ENCODE measurements around the gene LIPF. TPM values are rescaled to one million over a fixed set of nuclear protein-coding genes. Genes with fewer than 3 reads are reported as not detected.

The LIPF gene
- total RNA-seq, 6 experiments from 2014 or later: not detected

- WGBS (ENCODE audit: insufficient coverage, low coverage, low lambda C conversion rate, missing lambda C conversion rate): 50% methylated on average over 1 of the region's 1 CpG
- Histone ChIP-seq H3K27me3 (no peaks in the 10 kb centered on the region), H3K9me3 (no peaks in the 10 kb centered on the region), H3K4me3 (no peak overlapping the region), H3K4me1 (peaks cover 0 to 10% (median 3%) of the 10 kb centered on the region in 4 donors), H3K27ac (no peak overlapping the region), H3K36me3 (no peaks in the 10 kb centered on the region)
- intact Hi-C loops (cut with DNase I): no loop called here
- DNase-seq: no peak
- TF ChIP-seq, protein P1, sequence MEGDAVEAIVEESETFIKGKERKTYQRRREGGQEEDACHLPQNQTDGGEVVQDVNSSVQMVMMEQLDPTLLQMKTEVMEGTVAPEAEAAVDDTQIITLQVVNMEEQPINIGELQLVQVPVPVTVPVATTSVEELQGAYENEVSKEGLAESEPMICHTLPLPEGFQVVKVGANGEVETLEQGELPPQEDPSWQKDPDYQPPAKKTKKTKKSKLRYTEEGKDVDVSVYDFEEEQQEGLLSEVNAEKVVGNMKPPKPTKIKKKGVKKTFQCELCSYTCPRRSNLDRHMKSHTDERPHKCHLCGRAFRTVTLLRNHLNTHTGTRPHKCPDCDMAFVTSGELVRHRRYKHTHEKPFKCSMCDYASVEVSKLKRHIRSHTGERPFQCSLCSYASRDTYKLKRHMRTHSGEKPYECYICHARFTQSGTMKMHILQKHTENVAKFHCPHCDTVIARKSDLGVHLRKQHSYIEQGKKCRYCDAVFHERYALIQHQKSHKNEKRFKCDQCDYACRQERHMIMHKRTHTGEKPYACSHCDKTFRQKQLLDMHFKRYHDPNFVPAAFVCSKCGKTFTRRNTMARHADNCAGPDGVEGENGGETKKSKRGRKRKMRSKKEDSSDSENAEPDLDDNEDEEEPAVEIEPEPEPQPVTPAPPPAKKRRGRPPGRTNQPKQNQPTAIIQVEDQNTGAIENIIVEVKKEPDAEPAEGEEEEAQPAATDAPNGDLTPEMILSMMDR (IDR thresholded peaks at IDR 0.05): no peak
- no peak for TF ChIP-seq POLR2A (IDR thresholded peaks at IDR 0.05)
- ATAC-seq: no peak
Measured at GRCh38 chr10:88620441-88620840, 43.8 kb upstream of the LIPF start.

DNA sequence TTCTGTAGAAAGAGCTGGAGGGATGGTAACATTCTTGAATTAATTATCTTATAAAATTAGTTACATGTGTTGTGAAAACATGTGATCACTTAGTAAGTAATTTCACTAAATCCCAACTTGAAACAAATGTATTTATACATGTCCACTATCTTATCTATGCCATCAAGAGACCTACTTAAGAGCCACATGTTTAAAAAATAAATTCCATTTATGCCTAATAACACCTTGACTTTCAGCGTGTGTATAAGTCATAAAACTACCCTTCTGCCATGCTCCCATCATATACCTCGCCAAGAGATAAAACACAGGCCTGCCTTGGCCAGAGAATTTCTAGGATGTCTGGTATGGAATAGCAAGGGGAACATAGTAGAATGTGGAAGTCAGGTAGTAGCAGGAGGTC is 40.4 kb upstream of the LIPF start:
- TF ChIP-seq, protein P1 (IDR thresholded peaks at IDR 0.05): no peak
- TF ChIP-seq POLR2A (IDR thresholded peaks at IDR 0.05): no peak
- Histone ChIP-seq H3K27ac (no peak overlapping the region), H3K27me3 (no peaks in the 10 kb centered on the region), H3K9me3 (no peaks in the 10 kb centered on the region), H3K4me3 (no peak overlapping the region), H3K4me1 (peaks cover 0 to under 1% (median 0%) of the 10 kb centered on the region in 4 donors), H3K36me3 (no peaks in the 10 kb centered on the region)
- WGBS (ENCODE audit: insufficient coverage, low coverage, low lambda C conversion rate, missing lambda C conversion rate): 75% methylated on average over 2 of the region's 2 CpGs
- intact Hi-C loops (cut with DNase I): no loop called here
- ATAC-seq (no peak), DNase-seq (no peak)

DNA sequence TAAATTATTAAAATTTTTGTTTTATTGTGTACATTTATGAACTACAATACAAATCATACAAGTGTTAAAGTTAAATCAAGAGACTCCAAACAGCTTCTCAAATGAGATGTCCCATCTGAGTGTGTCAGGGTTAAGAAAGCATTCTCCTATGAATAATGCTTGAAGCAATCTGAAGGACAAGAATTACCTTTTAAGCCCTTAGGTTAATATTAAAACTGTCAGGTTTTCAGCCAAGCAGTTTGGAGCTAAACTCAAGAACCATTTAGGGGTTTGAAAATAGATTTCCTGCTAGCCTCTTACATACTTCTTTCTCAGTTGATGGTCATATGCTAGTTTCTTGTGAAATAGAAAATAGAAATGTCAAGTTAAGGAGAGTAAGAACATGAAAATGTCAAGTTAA is 39.4 kb upstream of the LIPF start:
- H3K36me3 ChIP-seq: no peaks in the 10 kb centered on the region
- intact Hi-C loops (cut with DNase I): no loop called here
- no peaks in the 10 kb centered on the region for H3K9me3 ChIP-seq
- no peaks in the 10 kb centered on the region for H3K27me3 ChIP-seq
- TF ChIP-seq, protein P1 (IDR thresholded peaks at IDR 0.05): no peak
- no peak for TF ChIP-seq POLR2A (IDR thresholded peaks at IDR 0.05)
- H3K27ac ChIP-seq: no peak overlapping the region
- ATAC-seq: no peak
- no peak for DNase-seq
- no peaks in the 10 kb centered on the region for H3K4me1 ChIP-seq
- H3K4me3 ChIP-seq: no peak overlapping the region

GRCh38 chr10:88640186-88640585 is 24.1 kb upstream of the LIPF start:
- Histone ChIP-seq H3K27ac (no peak overlapping the region), H3K9me3 (peaks cover 0 to 4% (median 0%) of the 10 kb centered on the region in 4 donors), H3K27me3 (no peaks in the 10 kb centered on the region), H3K4me1 (no peaks in the 10 kb centered on the region), H3K36me3 (no peaks in the 10 kb centered on the region), H3K4me3 (no peak overlapping the region)
- intact Hi-C loops (cut with DNase I): no loop called here
- no peak for TF ChIP-seq POLR2A (IDR thresholded peaks at IDR 0.05)
- TF ChIP-seq, protein P1 (IDR thresholded peaks at IDR 0.05): no peak
- WGBS (ENCODE audit: insufficient coverage, low coverage, low lambda C conversion rate, missing lambda C conversion rate): 36% methylated on average over 2 of the region's 2 CpGs
- ATAC-seq (no peak), DNase-seq (no peak)

DNA sequence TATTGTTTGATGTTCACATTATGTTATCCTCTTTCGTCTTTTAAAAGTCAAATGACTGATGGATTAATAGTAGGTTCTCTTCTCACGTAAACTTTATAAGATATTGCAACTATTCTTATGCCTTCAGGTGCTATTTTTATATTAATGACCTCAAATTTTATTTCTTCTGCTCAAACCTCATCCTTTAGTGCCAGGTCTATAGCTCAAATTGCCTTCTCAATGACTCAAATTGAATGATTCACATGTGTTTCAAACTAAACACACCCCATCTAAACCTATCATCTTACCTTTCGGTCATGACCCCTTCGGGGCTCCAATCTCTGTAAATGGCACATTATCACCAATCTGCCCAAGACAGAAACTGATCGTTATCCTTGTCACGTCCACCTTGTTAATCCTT is 22.0 kb upstream of the LIPF start:
- no peak overlapping the region for H3K27ac ChIP-seq
- WGBS (ENCODE audit: insufficient coverage, low coverage, low lambda C conversion rate, missing lambda C conversion rate): 75% methylated on average over 6 of the region's 6 CpGs
- intact Hi-C loops (cut with DNase I): no loop called here

More for the DNA sequence above, 22.0 kb upstream of the LIPF start:
- Histone ChIP-seq H3K36me3 (no peaks in the 10 kb centered on the region), H3K9me3 (peaks cover 0 to 4% (median 0%) of the 10 kb centered on the region in 4 donors), H3K27me3 (no peaks in the 10 kb centered on the region), H3K4me3 (no peak overlapping the region), H3K4me1 (no peaks in the 10 kb centered on the region)
- no peak for TF ChIP-seq POLR2A (IDR thresholded peaks at IDR 0.05)
- TF ChIP-seq, protein P1 (IDR thresholded peaks at IDR 0.05): no peak
- ATAC-seq (no peak), DNase-seq (no peak)

All from right lobe of liver (tissue), 6 donors.